Panc1 (cell line): ENCODE measurements around the gene C12orf57. TPM values are rescaled to one million over a fixed set of nuclear protein-coding genes. Genes with fewer than 3 reads are reported as not detected.

Source experiments
- ATAC-seq: fragments of 200-7000 bp; cut with Tn5 transposase; 2 replicates; pipeline ENCODE4 v1.9.1; 2020; ENCODE audit warnings: mild to moderate bottlenecking, moderate library complexity
- BruUV-seq: library from RNA; stranded (reverse); fragments of 400-500 nt; replicated peaks from 2 replicates; lab custom pipeline; 2021; lab: Mats Ljungman, UMichigan
- CTCF ChIA-PET: fragments of 300-600 bp; sonication (Branson Sonifier 250); formaldehyde crosslinking; loops from one replicate; lab custom pipeline; 2022; ENCODE audit warnings: antibody characterized with exemption; lab: Charles Lee
- POLR2A ChIA-PET: fragments of 300-600 bp; sonication (Branson Sonifier 250); formaldehyde crosslinking; loops from one replicate; lab custom pipeline; 2022; ENCODE audit warnings: antibody characterized with exemption; lab: Charles Lee
- DNase-seq: peaks from one replicate; pipeline ENCODE4 v3.0.0-alpha.2; 2010; ENCODE audit warnings: low read depth, low spot score
- H3K27ac ChIP-seq: 2 replicates; pipeline ENCODE4 v1.5.1; 2011; ENCODE audit warnings: mild to moderate bottlenecking, low read length, inconsistent platforms
- H3K27me3 ChIP-seq: fragments of 200-500 bp; sonication (Bioruptor generic); 2 replicates; pipeline ENCODE4 v1.6.0; 2014; ENCODE audit warnings: low read length, inconsistent platforms; ENCODE audit not compliant: control insufficient read depth, insufficient read depth
- H3K36me3 ChIP-seq: fragments of 200-500 bp; sonication (Bioruptor generic); 2 replicates; pipeline ENCODE4 v1.5.1; 2014; ENCODE audit warnings: inconsistent platforms, mild to moderate bottlenecking, low read length, moderate library complexity; ENCODE audit not compliant: control insufficient read depth, insufficient read depth
- H3K4me1 ChIP-seq: 2 replicates; pipeline ENCODE4 v1.5.1; 2011; ENCODE audit warnings: inconsistent platforms, mild to moderate bottlenecking, low read length, moderate library complexity; ENCODE audit not compliant: control insufficient read depth, insufficient read depth
- H3K4me3 ChIP-seq, 2 experiments: 2 replicates each; pipeline ENCODE4 v1.5.1; 2011 to 2012; ENCODE audit warnings: low read depth in 2 of 2, low read length in 2 of 2, mild to moderate bottlenecking in 2 of 2, inconsistent platforms in 1 of 2, moderate library complexity in 1 of 2
- H3K9me3 ChIP-seq: fragments of 200-500 bp; sonication (Bioruptor generic); 2 replicates; pipeline ENCODE4 v1.5.1; 2014; ENCODE audit warnings: low read depth, mild to moderate bottlenecking, inconsistent platforms, low read length, moderate library complexity; ENCODE audit not compliant: control insufficient read depth, insufficient read depth
- POLR2AphosphoS5 ChIP-seq: IDR thresholded peaks from 2 replicates; pipeline ENCODE4 v1.6.1; 2012; ENCODE audit warnings: mild to moderate bottlenecking, low read depth, low read length, moderate library complexity
- SIN3A ChIP-seq: IDR thresholded peaks from 2 replicates; pipeline ENCODE4 v1.6.1; 2012; ENCODE audit warnings: low read depth, mild to moderate bottlenecking, low read length, moderate library complexity, borderline replicate concordance; ENCODE audit not compliant: insufficient read depth
- TCF7L2 ChIP-seq: IDR thresholded peaks from 2 replicates; pipeline ENCODE4 v1.6.1; 2011; ENCODE audit warnings: mild to moderate bottlenecking, low read depth, low read length, inconsistent platforms
- in situ Hi-C: cut with HindIII; loops from 2 replicates; pipeline ENCODE4 v1.10.0; 2016; ENCODE audit warnings: low sequenced_read_pairs, low pct_unique_long_range_greater_than_20kb
- intact Hi-C: fragments of 100-400 bp; cut with micrococcal nuclease; formaldehyde crosslinking; loops from one replicate; pipeline ENCODE4 v1.10.0; 2022; ENCODE audit not compliant: unreplicated experiment
- total RNA-seq: library from RNA; stranded (reverse); gene quantifications from one replicate; pipeline ENCODE4 v1.2.1, GENCODE V29; 2021; ENCODE audit not compliant: unreplicated experiment
- TF ChIP-seq, protein P1 (sequence below): fragments of 450-650 bp; IDR thresholded peaks from 2 replicates; pipeline ENCODE4 v1.5.1; 2017; ENCODE audit warnings: mild to moderate bottlenecking
- TF ChIP-seq, protein P2 (sequence below), 2 experiments: IDR thresholded peaks; 2 replicates each; pipeline ENCODE4 v1.6.1; 2011 to 2012; ENCODE audit warnings: low read depth in 2 of 2, control low read depth in 1 of 2, low read length in 1 of 2, mild to moderate bottlenecking in 1 of 2, moderate library complexity in 1 of 2; ENCODE audit not compliant: insufficient read depth in 1 of 2

C12orf57 gene
- total RNA-seq, 1 experiment from 2014 or later: 126 TPM

- ChIA-PET POLR2A (no interaction called here), CTCF (no interaction called here)
- TF ChIP-seq SIN3A (no peak), POLR2AphosphoS5 (no peak), TCF7L2 (no peak)
- TF ChIP-seq, protein P1, sequence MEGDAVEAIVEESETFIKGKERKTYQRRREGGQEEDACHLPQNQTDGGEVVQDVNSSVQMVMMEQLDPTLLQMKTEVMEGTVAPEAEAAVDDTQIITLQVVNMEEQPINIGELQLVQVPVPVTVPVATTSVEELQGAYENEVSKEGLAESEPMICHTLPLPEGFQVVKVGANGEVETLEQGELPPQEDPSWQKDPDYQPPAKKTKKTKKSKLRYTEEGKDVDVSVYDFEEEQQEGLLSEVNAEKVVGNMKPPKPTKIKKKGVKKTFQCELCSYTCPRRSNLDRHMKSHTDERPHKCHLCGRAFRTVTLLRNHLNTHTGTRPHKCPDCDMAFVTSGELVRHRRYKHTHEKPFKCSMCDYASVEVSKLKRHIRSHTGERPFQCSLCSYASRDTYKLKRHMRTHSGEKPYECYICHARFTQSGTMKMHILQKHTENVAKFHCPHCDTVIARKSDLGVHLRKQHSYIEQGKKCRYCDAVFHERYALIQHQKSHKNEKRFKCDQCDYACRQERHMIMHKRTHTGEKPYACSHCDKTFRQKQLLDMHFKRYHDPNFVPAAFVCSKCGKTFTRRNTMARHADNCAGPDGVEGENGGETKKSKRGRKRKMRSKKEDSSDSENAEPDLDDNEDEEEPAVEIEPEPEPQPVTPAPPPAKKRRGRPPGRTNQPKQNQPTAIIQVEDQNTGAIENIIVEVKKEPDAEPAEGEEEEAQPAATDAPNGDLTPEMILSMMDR: no peak
- TF ChIP-seq, protein P2, sequence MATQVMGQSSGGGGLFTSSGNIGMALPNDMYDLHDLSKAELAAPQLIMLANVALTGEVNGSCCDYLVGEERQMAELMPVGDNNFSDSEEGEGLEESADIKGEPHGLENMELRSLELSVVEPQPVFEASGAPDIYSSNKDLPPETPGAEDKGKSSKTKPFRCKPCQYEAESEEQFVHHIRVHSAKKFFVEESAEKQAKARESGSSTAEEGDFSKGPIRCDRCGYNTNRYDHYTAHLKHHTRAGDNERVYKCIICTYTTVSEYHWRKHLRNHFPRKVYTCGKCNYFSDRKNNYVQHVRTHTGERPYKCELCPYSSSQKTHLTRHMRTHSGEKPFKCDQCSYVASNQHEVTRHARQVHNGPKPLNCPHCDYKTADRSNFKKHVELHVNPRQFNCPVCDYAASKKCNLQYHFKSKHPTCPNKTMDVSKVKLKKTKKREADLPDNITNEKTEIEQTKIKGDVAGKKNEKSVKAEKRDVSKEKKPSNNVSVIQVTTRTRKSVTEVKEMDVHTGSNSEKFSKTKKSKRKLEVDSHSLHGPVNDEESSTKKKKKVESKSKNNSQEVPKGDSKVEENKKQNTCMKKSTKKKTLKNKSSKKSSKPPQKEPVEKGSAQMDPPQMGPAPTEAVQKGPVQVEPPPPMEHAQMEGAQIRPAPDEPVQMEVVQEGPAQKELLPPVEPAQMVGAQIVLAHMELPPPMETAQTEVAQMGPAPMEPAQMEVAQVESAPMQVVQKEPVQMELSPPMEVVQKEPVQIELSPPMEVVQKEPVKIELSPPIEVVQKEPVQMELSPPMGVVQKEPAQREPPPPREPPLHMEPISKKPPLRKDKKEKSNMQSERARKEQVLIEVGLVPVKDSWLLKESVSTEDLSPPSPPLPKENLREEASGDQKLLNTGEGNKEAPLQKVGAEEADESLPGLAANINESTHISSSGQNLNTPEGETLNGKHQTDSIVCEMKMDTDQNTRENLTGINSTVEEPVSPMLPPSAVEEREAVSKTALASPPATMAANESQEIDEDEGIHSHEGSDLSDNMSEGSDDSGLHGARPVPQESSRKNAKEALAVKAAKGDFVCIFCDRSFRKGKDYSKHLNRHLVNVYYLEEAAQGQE (IDR thresholded peaks at IDR 0.05; ENCODE audit: insufficient read depth in 1 of 2, low read depth in 2 of 2, low read length in 1 of 2): no peak
- in situ Hi-C loops: no loop called here
- Histone ChIP-seq H3K4me1 (no peaks in the 10 kb centered on the region; the same call in 1 of the 2 replicates), H3K9me3 (no peaks in the 10 kb centered on the region), H3K27ac (no peak overlapping the region), H3K27me3 (no peaks in the 10 kb centered on the region), H3K4me3 (no peak overlapping the region), H3K36me3 (no peaks in the 10 kb centered on the region)
- BruUV-seq: no TSS peak
- DNase-seq (no peak), ATAC-seq (no peak)
- intact Hi-C loops: no loop called here
Measured at GRCh38 chr12:6903722-6904121, 40.1 kb upstream of the C12orf57 start.

DNA sequence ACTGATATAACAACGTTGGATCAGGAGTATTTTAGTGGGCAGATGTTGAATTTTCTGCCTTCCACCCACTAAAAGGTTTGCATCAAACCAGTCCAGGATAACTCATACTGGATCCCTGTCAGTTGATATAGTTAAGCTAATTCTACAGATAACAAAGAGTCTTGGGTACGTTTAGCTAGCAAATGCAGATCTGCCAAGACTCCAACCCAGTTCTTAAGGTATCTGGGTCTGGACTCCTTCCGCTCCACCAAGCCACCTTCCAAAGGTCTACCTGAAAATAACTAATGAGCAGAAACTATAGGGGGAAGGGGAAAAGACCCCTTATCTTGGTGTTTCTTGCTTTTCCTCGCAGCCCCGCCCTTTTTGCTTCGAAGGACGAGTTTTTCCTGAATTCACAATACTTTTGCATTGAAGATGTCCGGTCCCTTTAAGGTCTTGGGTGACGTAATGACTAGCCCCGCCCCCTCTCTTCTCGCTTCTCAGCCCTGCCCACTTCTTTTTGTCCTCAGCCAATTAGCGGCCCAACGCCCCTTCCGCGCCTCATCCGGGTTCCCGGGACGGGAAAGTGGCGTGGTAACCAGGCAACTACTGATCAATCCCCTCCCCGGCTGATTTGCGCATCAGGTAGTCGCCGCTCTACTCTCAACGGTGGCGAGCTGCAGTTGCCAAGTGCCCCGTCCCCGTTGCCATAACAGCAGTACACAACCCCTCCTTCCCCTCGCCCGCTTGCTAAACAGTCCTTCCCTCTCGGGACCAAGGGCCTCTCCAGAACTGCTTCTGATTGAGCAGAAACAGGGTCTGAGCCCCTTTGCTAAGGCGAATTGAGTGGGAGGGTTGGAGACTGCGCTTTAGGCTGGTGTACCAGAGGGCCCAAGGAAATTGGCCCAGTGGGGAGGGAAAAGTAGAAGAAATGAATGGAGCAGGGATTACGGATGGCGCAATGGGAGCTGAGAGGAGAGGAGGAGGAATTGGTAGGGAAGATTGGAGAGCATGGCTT is 39.2 kb upstream of the C12orf57 start, which contains the start of gene LRRC23:
LRRC23 (plus strand) TSS at position 543 of the 997 bp plus-strand sequence. CDS start 812 bp downstream, outside the sequence.
- ATAC-seq (peak; percentile 98), DNase-seq (peak; percentile 76)
- Histone ChIP-seq H3K9me3 (no peaks in the 10 kb centered on the region), H3K36me3 (no peaks in the 10 kb centered on the region), H3K4me1 (no peaks in the 10 kb centered on the region; the same call in 1 of the 2 replicates), H3K4me3 (peak within 1 kb of the TSS; percentile 79 to 89), H3K27ac (peak within 1 kb of the TSS; percentile 91), H3K27me3 (no peaks in the 10 kb centered on the region)
- BruUV-seq: no TSS peak
- TF ChIP-seq, protein P1: no peak
- TF ChIP-seq TCF7L2: no peak
- TF ChIP-seq, protein P2 (IDR thresholded peaks at IDR 0.05; ENCODE audit: insufficient read depth in 1 of 2, low read depth in 2 of 2, low read length in 1 of 2): no peak
- TF ChIP-seq SIN3A: 0 out of 2 replicates have a peak, but pooled peaks have one; percentile 74
- CTCF ChIA-PET: no interaction called here
- in situ Hi-C loops (no loop called here), intact Hi-C loops (no loop called here)
- POLR2A ChIA-PET: interaction anchor here (0.5 to 0.7 kb wide), 3 partner anchors 9 to 371 kb away, joined by 3 to 11 read pairs (median 9); partner anchors contain the start of genes GAPDH and TPI1
